BE2C (cell line): Measurements from ENCODE around the gene APLP2.

Experiments
- DNase-seq: peaks from one replicate; pipeline ENCODE4 v3.0.0-alpha.2; 2020
- H3K27me3 ChIP-seq: fragments of 250-450 bp; sonication (Bioruptor Pico); 2 replicates; pipeline ENCODE4 v1.5.1; 2020; ENCODE audit warnings: mild to moderate bottlenecking
- H3K36me3 ChIP-seq: fragments of 250-450 bp; sonication (Bioruptor Pico); 2 replicates; pipeline ENCODE4 v1.5.1; 2020; ENCODE audit warnings: mild to moderate bottlenecking
- H3K4me1 ChIP-seq: fragments of 250-450 bp; sonication (Bioruptor Pico); 2 replicates; pipeline ENCODE4 v1.5.1; 2020
- H3K4me3 ChIP-seq: 2 replicates; pipeline ENCODE4 v1.5.1; 2011; ENCODE audit warnings: low read depth, low read length
- H3K9me3 ChIP-seq: fragments of 250-450 bp; sonication (Bioruptor Pico); 2 replicates; pipeline ENCODE4 v1.5.1; 2020
- CTCF ChIP-seq: IDR thresholded peaks from 2 replicates; pipeline ENCODE4 v1.5.1; 2012; ENCODE audit warnings: mild to moderate bottlenecking, low read depth, low read length

Gene APLP2

GRCh38 chr11:130068986-130069658 lies 572 bp upstream of the APLP2 start:
- DNase-seq = no peak
- Histone ChIP-seq H3K4me1 (no peaks in the 10 kb centered on the region), H3K4me3 (peak overlapping the region; percentile 77), H3K27me3 (no peaks in the 10 kb centered on the region), H3K9me3 (no peaks in the 10 kb centered on the region), H3K36me3 (no peaks in the 10 kb centered on the region)
- 0 out of 2 replicates have a peak, but pooled peaks have one; percentile 6 for TF ChIP-seq CTCF

GRCh38 chr11:130070109-130070845 lies 583 bp downstream of the APLP2 start:
- peak; percentile 65 for DNase-seq
- H3K27me3 ChIP-seq = no peaks in the 10 kb centered on the region
- peak overlapping the region; percentile 79 for H3K4me3 ChIP-seq
- 0 out of 2 replicates have a peak, but pooled peaks have one; percentile 18 for TF ChIP-seq CTCF
- H3K36me3 ChIP-seq = no peaks in the 10 kb centered on the region
- H3K4me1 ChIP-seq = no peaks in the 10 kb centered on the region; the same call in 1 of the 2 replicates
- no peaks in the 10 kb centered on the region for H3K9me3 ChIP-seq

- DNase-seq = no peak
- Histone ChIP-seq H3K9me3 (no peaks in the 10 kb centered on the region), H3K27me3 (no peaks in the 10 kb centered on the region), H3K4me3 (peak overlapping the region; percentile 79), H3K4me1 (no peaks in the 10 kb centered on the region; the same call in 1 of the 2 replicates), H3K36me3 (no peaks in the 10 kb centered on the region)
- no peak for TF ChIP-seq CTCF
Measured at GRCh38 chr11:130070846-130071200, 1.1 kb downstream of the APLP2 start.

GRCh38 chr11:130071211-130071712 lies 1.6 kb downstream of the APLP2 start:
- no peaks in the 10 kb centered on the region for H3K9me3 ChIP-seq
- TF ChIP-seq CTCF = no peak
- no peaks in the 10 kb centered on the region; the same call in 1 of the 2 replicates for H3K4me1 ChIP-seq
- peak overlapping the region; percentile 79 for H3K4me3 ChIP-seq
- no peaks in the 10 kb centered on the region for H3K36me3 ChIP-seq
- DNase-seq = no peak
- no peaks in the 10 kb centered on the region for H3K27me3 ChIP-seq

- peaks cover 7% of the 10 kb centered on the region for H3K4me1 ChIP-seq
- no peak for DNase-seq
- H3K27me3 ChIP-seq = no peaks in the 10 kb centered on the region
- H3K9me3 ChIP-seq = no peaks in the 10 kb centered on the region
- H3K36me3 ChIP-seq = no peaks in the 10 kb centered on the region
- H3K4me3 ChIP-seq = no peak overlapping the region
- no peak for TF ChIP-seq CTCF
Measured at GRCh38 chr11:130074736-130075135, 5.0 kb downstream of the APLP2 start.
